SK-N-SH treated with all-trans-retinoic acid at 6 μM for 48 hours (cell line): ENCODE measurements around the gene DPM2.

ENCODE experiments used
- ATAC-seq: fragments of 200-7000 bp; cut with Tn5 transposase; 3 replicates; pipeline ENCODE4 v1.9.1; 2020; ENCODE audit warnings: mild to moderate bottlenecking, moderate library complexity
- ARNTL ChIP-seq: fragments of 450-650 bp; formaldehyde crosslinking; IDR thresholded peaks from 2 replicates; pipeline ENCODE4 v1.5.0; 2020; ENCODE audit warnings: low read depth, mild to moderate bottlenecking, moderate library complexity, borderline replicate concordance
- BACH2 ChIP-seq: fragments of 250-450 bp; sonication (Bioruptor Pico); IDR thresholded peaks from 2 replicates; pipeline ENCODE4 v1.9.0; 2021; ENCODE audit warnings: mild to moderate bottlenecking, borderline replicate concordance
- CREB5 ChIP-seq: fragments of 250-450 bp; sonication (Bioruptor Pico); IDR thresholded peaks from 2 replicates; pipeline ENCODE4 v1.5.1; 2020; ENCODE audit warnings: low read depth, mild to moderate bottlenecking, moderate library complexity
- CSDC2 ChIP-seq: fragments of 250-450 bp; sonication (Bioruptor Pico); IDR thresholded peaks from 2 replicates; pipeline ENCODE4 v1.5.0; 2020; ENCODE audit warnings: mild to moderate bottlenecking, moderate library complexity
- ESRRG ChIP-seq: fragments of 250-450 bp; sonication (Bioruptor Pico); IDR thresholded peaks from 2 replicates; pipeline ENCODE4 v1.6.1; 2021; ENCODE audit warnings: mild to moderate bottlenecking
- GLIS3 ChIP-seq: fragments of 250-450 bp; sonication (Bioruptor Pico); IDR thresholded peaks from 2 replicates; pipeline ENCODE4 v1.5.0; 2020; ENCODE audit warnings: mild to moderate bottlenecking, moderate library complexity
- ISL1 ChIP-seq: fragments of 250-450 bp; sonication (Bioruptor Pico); IDR thresholded peaks from 2 replicates; pipeline ENCODE4 v2.1.2; 2022; ENCODE audit warnings: mild to moderate bottlenecking, moderate library complexity
- OSR1 ChIP-seq: fragments of 250-450 bp; sonication (Bioruptor Pico); IDR thresholded peaks from 2 replicates; pipeline ENCODE4 v1.8.0; 2022; ENCODE audit warnings: moderate library complexity, mild to moderate bottlenecking, inconsistent platforms
- POU6F1 ChIP-seq: fragments of 250-450 bp; sonication (Bioruptor Pico); IDR thresholded peaks from 2 replicates; pipeline ENCODE4 v1.8.0; 2021; ENCODE audit warnings: low read depth, mild to moderate bottlenecking, moderate library complexity, borderline replicate concordance
- PPARA ChIP-seq: fragments of 250-450 bp; sonication (Bioruptor Pico); IDR thresholded peaks from 2 replicates; pipeline ENCODE4 v1.5.0; 2020; ENCODE audit warnings: mild to moderate bottlenecking, borderline replicate concordance
- RARB ChIP-seq: fragments of 250-450 bp; sonication (Bioruptor Pico); IDR thresholded peaks from 2 replicates; pipeline ENCODE4 v1.8.0; 2021; ENCODE audit warnings: mild to moderate bottlenecking, moderate library complexity
- SNAI2 ChIP-seq: fragments of 250-450 bp; sonication (Bioruptor Pico); IDR thresholded peaks from 2 replicates; pipeline ENCODE4 v1.5.0; 2020; ENCODE audit warnings: mild to moderate bottlenecking, moderate library complexity
- TCF4 ChIP-seq: fragments of 250-450 bp; sonication (Bioruptor Pico); IDR thresholded peaks from 2 replicates; pipeline ENCODE4 v1.8.0; 2021; ENCODE audit warnings: mild to moderate bottlenecking, moderate library complexity, borderline replicate concordance
- TOX ChIP-seq: fragments of 250-450 bp; sonication (Bioruptor Pico); IDR thresholded peaks from 2 replicates; pipeline ENCODE4 v1.8.0; 2021; ENCODE audit warnings: mild to moderate bottlenecking, moderate library complexity, borderline replicate concordance
- TSHZ2 ChIP-seq: fragments of 250-450 bp; sonication (Bioruptor Pico); IDR thresholded peaks from 2 replicates; pipeline ENCODE4 v1.5.0; 2020; ENCODE audit warnings: mild to moderate bottlenecking, moderate library complexity
- ZC3H10 ChIP-seq: fragments of 250-450 bp; sonication (Bioruptor Pico); IDR thresholded peaks from 2 replicates; pipeline ENCODE4 v1.5.1; 2021; ENCODE audit warnings: mild to moderate bottlenecking, moderate library complexity
- ZFP3 ChIP-seq: fragments of 250-450 bp; sonication (Bioruptor Pico); IDR thresholded peaks from 2 replicates; pipeline ENCODE4 v1.5.0; 2020; ENCODE audit warnings: mild to moderate bottlenecking, moderate library complexity
- ZFP30 ChIP-seq: fragments of 450-650 bp; formaldehyde crosslinking; IDR thresholded peaks from 2 replicates; pipeline ENCODE4 v1.5.0; 2022; ENCODE audit warnings: mild to moderate bottlenecking, moderate library complexity
- ZNF565 ChIP-seq: fragments of 450-650 bp; formaldehyde crosslinking; conservative IDR thresholded peaks from 2 replicates; pipeline ENCODE4 v1.5.0; 2020; ENCODE audit warnings: low read depth, mild to moderate bottlenecking, moderate library complexity
- ZNF70 ChIP-seq: fragments of 450-650 bp; formaldehyde crosslinking; IDR thresholded peaks from 2 replicates; pipeline ENCODE4 v1.5.0; 2020; ENCODE audit warnings: mild to moderate bottlenecking, moderate library complexity
- ZNF8 ChIP-seq: fragments of 450-650 bp; formaldehyde crosslinking; IDR thresholded peaks from 2 replicates; pipeline ENCODE4 v1.5.0; 2020; ENCODE audit warnings: mild to moderate bottlenecking, moderate library complexity
- TF ChIP-seq, protein P1 (sequence below): fragments of 250-450 bp; sonication (Bioruptor Pico); IDR thresholded peaks from 2 replicates; pipeline ENCODE4 v1.5.1; 2021; ENCODE audit warnings: mild to moderate bottlenecking, moderate library complexity

Gene DPM2

GRCh38 chr9:127975376-127976315 lies 38.0 kb upstream of the DPM2 start:
- TF ChIP-seq TOX (CRISPR knock-in tag) (no peak), PPARA (CRISPR knock-in tag) (no peak), ZNF70 (no peak), OSR1 (CRISPR knock-in tag) (no peak), RARB (CRISPR knock-in tag) (no peak), CSDC2 (CRISPR knock-in tag) (no peak), ESRRG (CRISPR knock-in tag) (no peak), ZFP30 (CRISPR knock-in tag) (no peak), GLIS3 (CRISPR knock-in tag) (no peak), ZFP3 (CRISPR knock-in tag) (no peak), TSHZ2 (no peak), ZNF565 (CRISPR knock-in tag) (no peak), ARNTL (no peak), ZNF8 (CRISPR knock-in tag) (no peak), SNAI2 (CRISPR knock-in tag) (no peak), TCF4 (CRISPR knock-in tag) (no peak), POU6F1 (CRISPR knock-in tag) (no peak), ISL1 (CRISPR knock-in tag) (no peak)
- TF ChIP-seq, protein P1, sequence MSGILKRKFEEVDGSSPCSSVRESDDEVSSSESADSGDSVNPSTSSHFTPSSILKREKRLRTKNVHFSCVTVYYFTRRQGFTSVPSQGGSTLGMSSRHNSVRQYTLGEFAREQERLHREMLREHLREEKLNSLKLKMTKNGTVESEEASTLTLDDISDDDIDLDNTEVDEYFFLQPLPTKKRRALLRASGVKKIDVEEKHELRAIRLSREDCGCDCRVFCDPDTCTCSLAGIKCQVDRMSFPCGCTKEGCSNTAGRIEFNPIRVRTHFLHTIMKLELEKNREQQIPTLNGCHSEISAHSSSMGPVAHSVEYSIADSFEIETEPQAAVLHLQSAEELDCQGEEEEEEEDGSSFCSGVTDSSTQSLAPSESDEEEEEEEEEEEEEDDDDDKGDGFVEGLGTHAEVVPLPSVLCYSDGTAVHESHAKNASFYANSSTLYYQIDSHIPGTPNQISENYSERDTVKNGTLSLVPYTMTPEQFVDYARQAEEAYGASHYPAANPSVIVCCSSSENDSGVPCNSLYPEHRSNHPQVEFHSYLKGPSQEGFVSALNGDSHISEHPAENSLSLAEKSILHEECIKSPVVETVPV (CRISPR knock-in tag) = no peak
- ATAC-seq = no peak

- peak; percentile 19 for ATAC-seq
- no peak for TF ChIP-seq ZC3H10 (CRISPR knock-in tag)
- no peak for TF ChIP-seq BACH2 (CRISPR knock-in tag)
- TF ChIP-seq CREB5 = no peak
- TF ChIP-seq, protein P1 (CRISPR knock-in tag) = no peak
- no peak for TF ChIP-seq ZFP3 (CRISPR knock-in tag)
These were observed 37.2 kb upstream of the DPM2 start for GRCh38 chr9:127974769-127975261.
